Stimulated activated CD4-positive, alpha-beta T cell treated with anti-CD3 and anti-CD28 coated beads, Interleukin-15, amount 100 ng/mL, for 48 hours (primary cell): ENCODE results near the gene BNC2.

Source experiments
- DNase-seq, 2 donors: peaks; one replicate each; pipeline ENCODE4 v3.0.0-alpha.2; 2020; ENCODE audit warnings: low read depth in 2 of 2

BNC2 gene

DNA sequence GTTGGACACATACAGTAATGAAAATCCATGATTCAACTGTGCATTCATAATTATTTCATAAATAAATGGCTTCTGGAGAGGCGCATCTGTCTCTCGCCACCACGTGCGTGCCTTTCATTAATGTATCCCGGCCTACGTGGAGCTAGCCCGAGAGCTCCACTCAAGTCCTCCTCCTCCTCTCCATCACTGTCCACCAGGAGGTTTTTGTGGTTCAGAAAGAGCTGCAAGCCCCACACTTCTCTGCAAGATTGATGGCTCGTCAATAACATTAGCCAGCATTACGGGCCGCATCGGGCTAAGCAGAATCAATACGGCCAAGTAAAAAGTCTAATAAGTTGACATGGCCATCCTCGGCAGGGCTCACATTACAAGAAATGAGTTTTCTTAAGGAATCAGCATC, 499.8 kb downstream of the BNC2 start:
- DNase-seq: no peak

DNA sequence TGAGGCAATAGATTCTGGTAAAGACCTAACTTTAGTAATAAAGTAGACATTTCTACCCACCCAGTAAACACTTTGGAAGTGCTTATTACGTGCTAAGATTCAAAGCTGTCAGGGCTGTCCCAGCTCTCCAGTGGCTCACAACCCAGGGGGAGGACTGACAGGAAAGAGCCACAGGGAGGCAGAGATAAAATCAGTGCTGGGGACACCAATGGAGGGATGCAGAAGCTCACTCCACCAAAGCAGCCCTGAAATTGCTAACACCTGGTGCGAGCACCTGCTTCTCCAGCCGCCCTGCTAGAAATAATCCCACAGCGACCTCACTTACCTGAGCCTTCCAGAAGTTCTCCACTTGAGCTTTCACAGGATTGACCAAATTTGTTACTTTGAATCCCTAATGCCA, 501.0 kb downstream of the BNC2 start:
- DNase-seq: no peak

DNA sequence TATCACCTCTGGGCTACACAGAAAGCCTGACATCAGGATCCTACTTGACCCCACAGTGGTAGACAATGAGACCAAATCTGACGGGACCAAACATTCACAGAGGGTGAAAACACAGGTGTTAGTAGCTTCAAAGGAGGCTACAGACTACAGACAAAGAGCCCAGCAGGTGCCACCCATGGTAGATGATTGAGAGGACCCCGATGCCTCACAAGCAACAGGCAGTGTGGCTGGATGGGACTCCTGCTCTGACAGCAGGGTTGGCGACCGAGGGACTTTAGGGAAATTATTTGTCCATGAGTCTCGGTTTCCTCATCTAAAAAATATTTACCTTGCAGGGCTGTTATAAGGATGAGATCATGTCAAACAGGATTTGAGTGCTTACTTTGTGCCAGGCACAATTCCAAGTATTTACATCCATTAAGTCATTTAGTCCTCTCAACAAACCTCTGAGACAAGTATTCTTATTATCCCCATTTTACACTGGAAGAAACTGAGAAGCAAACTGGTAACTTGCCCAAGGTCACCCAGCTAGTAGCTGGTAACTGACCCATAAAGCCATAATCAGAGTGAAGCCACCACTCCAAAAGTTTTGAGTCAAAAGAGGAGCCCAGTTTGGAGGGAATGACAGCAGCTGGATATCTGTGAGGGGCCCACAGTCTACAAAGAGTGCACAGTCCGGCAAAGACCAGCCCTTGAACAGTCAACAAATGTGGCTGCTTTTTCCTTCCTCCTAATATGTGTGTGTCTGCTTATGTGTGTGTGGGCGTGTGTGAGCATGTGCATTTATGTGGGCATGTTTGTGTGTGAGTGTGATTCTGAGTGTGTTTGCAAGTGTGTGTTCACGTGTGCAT, 502.0 kb downstream of the BNC2 start:
- no peak for DNase-seq

DNA sequence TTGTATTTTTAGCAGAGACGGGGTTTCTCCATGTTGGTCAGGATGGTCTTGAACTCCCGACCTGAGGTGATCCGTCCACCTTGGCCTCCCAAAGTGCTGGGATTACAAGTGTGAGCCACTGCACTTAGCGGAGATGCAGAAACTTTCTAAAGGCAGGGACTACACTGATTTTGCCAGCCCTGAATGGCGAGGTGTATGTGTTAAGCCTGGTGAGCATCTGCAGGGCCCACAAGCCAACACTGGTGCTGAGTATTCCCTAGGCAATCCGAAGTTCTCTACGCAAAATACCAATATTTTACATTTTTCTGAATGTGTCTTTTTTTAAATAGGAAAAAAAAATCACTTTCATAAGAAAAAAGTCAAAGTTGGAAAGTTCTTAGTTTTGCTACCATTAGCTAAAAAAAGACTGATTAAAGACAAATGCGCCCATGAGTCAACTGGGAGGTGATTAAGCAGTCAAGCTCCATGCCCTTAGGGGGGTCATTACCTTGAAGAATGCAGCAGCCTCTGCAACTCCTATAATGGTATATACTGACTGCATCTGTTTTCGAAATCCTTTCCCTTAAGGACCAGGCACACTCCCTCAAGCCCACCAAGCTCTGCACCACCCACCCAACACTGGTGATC, 502.8 kb downstream of the BNC2 start:
- no peak for DNase-seq

DNA sequence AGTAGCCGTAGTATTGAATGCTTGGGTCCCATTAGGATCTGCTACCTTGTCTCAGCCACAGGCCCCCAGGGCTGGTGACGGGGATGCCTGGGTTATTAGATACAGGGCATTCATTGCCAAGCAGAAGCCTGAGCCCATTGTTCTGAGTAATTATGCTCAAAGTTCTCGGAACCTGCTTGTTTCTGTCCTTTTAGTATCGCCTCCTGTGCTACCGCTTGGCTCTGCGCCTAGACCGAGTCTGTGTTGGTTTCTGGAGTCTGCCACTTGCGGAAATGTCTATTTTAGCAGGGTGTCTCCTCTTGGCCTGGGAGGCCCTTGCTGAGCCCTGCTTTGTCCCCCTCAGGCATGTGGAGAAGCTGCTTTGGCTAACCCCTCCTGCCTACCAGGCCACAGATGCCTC, 506.1 kb downstream of the BNC2 start:
- DNase-seq: no peak

DNA sequence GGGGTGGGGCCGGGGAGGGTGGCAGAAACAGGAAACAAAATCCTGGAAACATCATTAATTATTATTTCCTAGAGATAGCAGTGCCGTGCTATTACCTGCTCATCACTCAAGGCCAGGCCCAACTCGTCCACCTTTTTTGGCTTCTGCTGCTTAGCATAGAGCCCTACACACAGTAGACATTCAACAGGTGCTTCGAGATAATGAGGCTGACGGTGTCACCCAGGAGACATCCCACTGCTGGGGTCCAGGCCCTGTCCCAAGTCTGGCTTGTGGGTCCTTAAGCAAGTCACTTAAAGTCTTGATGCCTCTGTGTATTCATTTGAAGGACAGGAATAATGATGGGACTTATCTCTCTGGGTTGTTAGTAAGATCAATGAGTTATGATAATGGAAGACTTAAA, 506.6 kb downstream of the BNC2 start:
- DNase-seq: no peak

DNA sequence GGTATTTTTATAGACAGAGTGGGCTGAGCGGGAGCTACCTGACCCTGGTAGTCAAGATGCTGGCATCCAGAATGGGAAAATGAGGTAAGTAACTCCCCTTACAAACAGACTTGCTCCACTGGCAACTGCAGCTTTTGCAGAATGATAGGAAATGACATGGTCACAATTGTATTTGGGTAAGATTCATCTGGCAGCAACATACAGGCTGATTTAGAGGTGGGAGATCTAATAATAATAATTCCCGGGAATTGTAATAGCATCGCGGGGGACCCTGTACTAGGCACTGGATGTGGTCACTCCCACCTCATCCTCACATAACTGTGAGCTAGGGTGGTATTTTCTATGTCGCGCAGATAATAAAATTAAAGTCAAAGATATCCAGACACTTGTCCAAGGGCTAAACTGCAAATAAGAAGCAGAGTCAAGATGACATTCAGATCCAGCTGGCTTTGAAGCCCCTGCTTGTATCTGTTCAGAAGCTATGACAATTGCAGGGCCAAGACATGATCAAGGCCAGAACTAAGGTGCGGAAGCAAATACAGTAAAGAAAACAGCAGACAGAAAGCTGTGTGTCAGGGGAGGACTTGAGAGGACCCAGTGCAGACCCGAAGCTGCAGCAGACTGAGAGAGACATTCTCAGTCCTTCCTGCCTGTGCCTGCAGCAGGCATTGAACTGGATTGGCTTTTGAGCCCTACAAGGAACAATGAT, 507.2 kb downstream of the BNC2 start:
- DNase-seq: no peak

DNA sequence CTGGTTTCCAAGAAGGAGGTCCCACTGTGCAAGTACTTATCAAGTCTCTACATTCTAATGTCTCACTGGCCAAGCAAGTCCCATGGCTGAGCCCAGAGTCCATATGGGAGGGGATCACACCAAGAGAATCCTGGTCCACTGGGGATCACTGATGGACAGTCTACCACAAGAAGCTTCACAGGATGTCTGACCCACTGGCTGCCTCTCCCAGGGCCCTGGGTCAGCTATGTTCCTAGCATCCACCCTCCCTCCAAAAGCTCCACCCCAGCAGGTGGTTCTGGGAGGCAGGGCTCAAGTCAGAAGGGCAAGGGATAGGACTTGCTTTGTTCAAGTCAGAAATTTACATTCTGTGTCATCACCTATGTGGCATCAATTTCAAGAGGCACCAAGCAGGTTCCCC, 508.5 kb downstream of the BNC2 start:
- DNase-seq: no peak

DNA sequence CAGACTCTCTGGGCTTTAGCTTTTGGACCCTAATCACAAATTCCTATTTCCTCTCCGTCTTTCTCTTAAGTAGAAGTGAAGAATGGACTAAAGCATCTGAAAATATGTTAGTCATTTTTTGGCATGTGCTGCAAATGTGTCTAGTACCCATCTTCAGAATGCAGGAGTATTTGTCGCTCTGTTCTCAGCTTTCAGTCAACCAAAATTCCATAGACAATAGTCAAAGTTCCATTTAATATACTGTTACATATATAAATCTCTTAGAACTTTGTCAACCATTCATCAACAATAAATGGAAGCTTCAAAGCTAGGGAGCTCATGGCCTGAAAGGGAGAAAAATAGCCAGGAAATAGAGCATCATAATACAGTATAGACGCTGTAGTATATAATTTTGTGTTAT, 509.4 kb downstream of the BNC2 start:
- no peak for DNase-seq

DNA sequence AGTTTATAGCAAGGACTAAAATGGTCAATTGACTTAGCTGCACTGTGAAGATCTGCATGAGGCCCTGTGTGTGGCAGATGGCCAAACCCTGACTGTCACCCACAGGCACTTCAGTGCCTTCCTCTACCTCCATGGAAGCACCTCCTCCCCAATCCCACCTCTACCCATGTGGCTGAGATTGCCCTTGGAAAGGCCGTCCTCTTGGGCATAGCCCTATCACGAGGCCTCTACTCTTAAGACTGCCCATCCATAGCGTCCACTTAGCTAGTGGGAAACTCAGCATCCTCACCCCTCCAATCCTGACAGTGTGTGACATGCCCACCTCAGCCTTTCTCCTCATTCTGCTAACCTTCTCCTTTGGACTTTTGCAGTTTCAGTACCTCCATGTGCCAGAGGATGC, 510.2 kb downstream of the BNC2 start:
- DNase-seq: no peak
